ENCODE measurements around the gene ATRNL1. TPM values are rescaled to one million over a fixed set of nuclear protein-coding genes. Genes with fewer than 3 reads are reported as not detected.
"Not testable (repeated sequence)": the region's sequence is repeated elsewhere in the genome, so short reads cannot be mapped to it uniquely, and the experiment has no call there.

Gene ATRNL1
- total and polyA plus RNA-seq, 2 experiments from 2014 or later: not detected

- no peaks in the 10 kb centered on the region for H3K36me3 ChIP-seq (ENCODE audit: low read depth)
- H3K9ac ChIP-seq: no peak overlapping the region
- H2AFZ ChIP-seq: no peak overlapping the region
- H4K20me1 ChIP-seq (ENCODE audit: insufficient read depth): no peaks in the 10 kb centered on the region
- H3K9me2 ChIP-seq (ENCODE audit: insufficient read depth): no peaks in the 10 kb centered on the region; the same call in 1 of the 2 replicates
- in situ Hi-C loops (cut with MboI): no loop called here
- TF ChIP-seq EZH2 (IDR thresholded peaks at IDR 0.05; ENCODE audit: insufficient read depth, poor library complexity, severe bottlenecking) (no peak), EZH2phosphoT487 (IDR thresholded peaks at IDR 0.05; ENCODE audit: insufficient read depth, low read depth) (no peak)
- H3K27me3 ChIP-seq (replicated peaks; ENCODE audit: insufficient read depth): no peaks in the 10 kb centered on the region
- H3K4me2 ChIP-seq (ENCODE audit: unreplicated experiment): no peak overlapping the region
- H3K4me3 ChIP-seq: no peak overlapping the region
- WGBS, 2 experiments (ENCODE audit: low coverage in 1 of 2, low lambda C conversion rate in 2 of 2, missing lambda C conversion rate in 2 of 2): 8 to 17% methylated on average over 1 of the region's 1 CpG
- no peaks in the 10 kb centered on the region for H3K4me1 ChIP-seq (ENCODE audit: insufficient read depth)
- no peaks in the 10 kb centered on the region for H3K9me3 ChIP-seq (ENCODE audit: low read depth)
- no peaks in the 10 kb centered on the region for H3F3A ChIP-seq (ENCODE audit: insufficient read depth)
- no peak overlapping the region for H3K27ac ChIP-seq
- DNase-seq: no peak
- H3K79me2 ChIP-seq (ENCODE audit: insufficient read depth): no peaks in the 10 kb centered on the region
Measured at GRCh38 chr10:115384665-115385064, 291.5 kb downstream of the ATRNL1 start.

- H3K4me3 ChIP-seq: no peak overlapping the region
- no peak for DNase-seq
Measured at GRCh38 chr10:115390607-115391006, 297.4 kb downstream of the ATRNL1 start.

GRCh38 chr10:115398026-115398425 is 304.9 kb downstream of the ATRNL1 start:
- no peaks in the 10 kb centered on the region for H4K20me1 ChIP-seq (ENCODE audit: insufficient read depth)
- H3K9me2 ChIP-seq (ENCODE audit: insufficient read depth): no peaks in the 10 kb centered on the region
- no peaks in the 10 kb centered on the region for H3K27me3 ChIP-seq (replicated peaks; ENCODE audit: insufficient read depth)
- H3K4me3 ChIP-seq: no peak overlapping the region
- DNase-seq: no peak
- H3F3A ChIP-seq (ENCODE audit: insufficient read depth): no peaks in the 10 kb centered on the region
- WGBS, 2 experiments (ENCODE audit: low coverage in 1 of 2, low lambda C conversion rate in 2 of 2, missing lambda C conversion rate in 2 of 2): 13 to 19% methylated on average over 2 of the region's 2 CpGs
- H3K36me3 ChIP-seq (ENCODE audit: low read depth): no peaks in the 10 kb centered on the region
- in situ Hi-C loops (cut with MboI): no loop called here
- H3K4me2 ChIP-seq (ENCODE audit: unreplicated experiment): no peak overlapping the region
- no peak for TF ChIP-seq EZH2phosphoT487 (IDR thresholded peaks at IDR 0.05; ENCODE audit: insufficient read depth, low read depth)
- no peak for TF ChIP-seq EZH2 (IDR thresholded peaks at IDR 0.05; ENCODE audit: insufficient read depth, poor library complexity, severe bottlenecking)
- no peaks in the 10 kb centered on the region for H3K4me1 ChIP-seq (ENCODE audit: insufficient read depth)
- no peaks in the 10 kb centered on the region for H3K9me3 ChIP-seq (ENCODE audit: low read depth)
- H2AFZ ChIP-seq: no peak overlapping the region
- H3K79me2 ChIP-seq (ENCODE audit: insufficient read depth): no peaks in the 10 kb centered on the region
- H3K27ac ChIP-seq: no peak overlapping the region
- no peak overlapping the region for H3K9ac ChIP-seq

More at GRCh38 chr10:115390607-115391006, 297.4 kb downstream of the ATRNL1 start:
- Histone ChIP-seq H3K36me3 (ENCODE audit: low read depth) (no peaks in the 10 kb centered on the region), H3K4me2 (ENCODE audit: unreplicated experiment) (no peak overlapping the region), H3K9me2 (ENCODE audit: insufficient read depth) (no peaks in the 10 kb centered on the region), H3K79me2 (ENCODE audit: insufficient read depth) (no peaks in the 10 kb centered on the region), H3F3A (ENCODE audit: insufficient read depth) (no peaks in the 10 kb centered on the region), H4K20me1 (ENCODE audit: insufficient read depth) (no peaks in the 10 kb centered on the region), H3K4me1 (ENCODE audit: insufficient read depth) (no peaks in the 10 kb centered on the region), H3K9me3 (ENCODE audit: low read depth) (no peaks in the 10 kb centered on the region), H2AFZ (no peak overlapping the region), H3K27me3 (replicated peaks; ENCODE audit: insufficient read depth) (no peaks in the 10 kb centered on the region), H3K9ac (no peak overlapping the region), H3K27ac (no peak overlapping the region)
- no peak for TF ChIP-seq EZH2 (IDR thresholded peaks at IDR 0.05; ENCODE audit: insufficient read depth, poor library complexity, severe bottlenecking)
- TF ChIP-seq EZH2phosphoT487 (IDR thresholded peaks at IDR 0.05; ENCODE audit: insufficient read depth, low read depth): no peak
- 18 to 26% methylated on average over 1 of the region's 1 CpG for WGBS, 2 experiments (ENCODE audit: low coverage in 1 of 2, low lambda C conversion rate in 2 of 2, missing lambda C conversion rate in 2 of 2)
- in situ Hi-C loops (cut with MboI): no loop called here

- H3K27me3 ChIP-seq (replicated peaks; ENCODE audit: insufficient read depth): no peaks in the 10 kb centered on the region
- no peak overlapping the region for H3K4me3 ChIP-seq
- no peak overlapping the region for H3K4me2 ChIP-seq (ENCODE audit: unreplicated experiment)
- 7 to 12% methylated on average over 1 of the region's 1 CpG for WGBS, 2 experiments (ENCODE audit: low coverage in 1 of 2, low lambda C conversion rate in 2 of 2, missing lambda C conversion rate in 2 of 2)
- no peak overlapping the region for H3K9ac ChIP-seq
- no peak overlapping the region for H2AFZ ChIP-seq
- H4K20me1 ChIP-seq (ENCODE audit: insufficient read depth): no peaks in the 10 kb centered on the region
- TF ChIP-seq EZH2phosphoT487 (IDR thresholded peaks at IDR 0.05; ENCODE audit: insufficient read depth, low read depth) (no peak), EZH2 (IDR thresholded peaks at IDR 0.05; ENCODE audit: insufficient read depth, poor library complexity, severe bottlenecking) (no peak)
- H3K36me3 ChIP-seq (ENCODE audit: low read depth): no peaks in the 10 kb centered on the region
- peak; percentile 46 for DNase-seq
- H3K79me2 ChIP-seq (ENCODE audit: insufficient read depth): no peaks in the 10 kb centered on the region
- no peaks in the 10 kb centered on the region for H3K9me3 ChIP-seq (ENCODE audit: low read depth)
- H3K27ac ChIP-seq: no peak overlapping the region
- H3F3A ChIP-seq (ENCODE audit: insufficient read depth): no peaks in the 10 kb centered on the region
- in situ Hi-C loops (cut with MboI): no loop called here
- no peaks in the 10 kb centered on the region for H3K4me1 ChIP-seq (ENCODE audit: insufficient read depth)
- no peaks in the 10 kb centered on the region for H3K9me2 ChIP-seq (ENCODE audit: insufficient read depth)
Measured at GRCh38 chr10:115402699-115403098, 309.5 kb downstream of the ATRNL1 start.

GRCh38 chr10:115405838-115406237 is 312.7 kb downstream of the ATRNL1 start:
- H3K36me3 ChIP-seq (ENCODE audit: low read depth); H3K27me3 ChIP-seq (replicated peaks; ENCODE audit: insufficient read depth); H3K4me1 ChIP-seq (ENCODE audit: insufficient read depth); H3K9me2 ChIP-seq (ENCODE audit: insufficient read depth); H3K9ac ChIP-seq; H4K20me1 ChIP-seq (ENCODE audit: insufficient read depth); DNase-seq; in situ Hi-C loops (cut with MboI); H2AFZ ChIP-seq; H3K4me2 ChIP-seq (ENCODE audit: unreplicated experiment); H3F3A ChIP-seq (ENCODE audit: insufficient read depth); H3K27ac ChIP-seq; H3K4me3 ChIP-seq; H3K79me2 ChIP-seq (ENCODE audit: insufficient read depth); H3K9me3 ChIP-seq (ENCODE audit: low read depth): not testable (repeated sequence)
- 38 to 62% methylated on average over 3 of the region's 3 CpGs for WGBS, 2 experiments (ENCODE audit: low coverage in 1 of 2, low lambda C conversion rate in 2 of 2, missing lambda C conversion rate in 2 of 2)
